Astrocyte (in vitro differentiated cells and primary cell): Measurements from ENCODE around the gene PIK3R6.

ENCODE experiments used
- EZH2 ChIP-seq: IDR thresholded peaks from 2 replicates; pipeline ENCODE4 v1.6.1; 2012; ENCODE audit warnings: mild to moderate bottlenecking, low read length, inconsistent platforms; ENCODE audit not compliant: insufficient read depth
- TF ChIP-seq, protein P1 (sequence below): IDR thresholded peaks from 2 replicates; pipeline ENCODE4 v1.5.1; 2011; ENCODE audit warnings: low read depth, mild to moderate bottlenecking, inconsistent platforms, low read length, moderate library complexity; ENCODE audit not compliant: insufficient read depth

DNA sequence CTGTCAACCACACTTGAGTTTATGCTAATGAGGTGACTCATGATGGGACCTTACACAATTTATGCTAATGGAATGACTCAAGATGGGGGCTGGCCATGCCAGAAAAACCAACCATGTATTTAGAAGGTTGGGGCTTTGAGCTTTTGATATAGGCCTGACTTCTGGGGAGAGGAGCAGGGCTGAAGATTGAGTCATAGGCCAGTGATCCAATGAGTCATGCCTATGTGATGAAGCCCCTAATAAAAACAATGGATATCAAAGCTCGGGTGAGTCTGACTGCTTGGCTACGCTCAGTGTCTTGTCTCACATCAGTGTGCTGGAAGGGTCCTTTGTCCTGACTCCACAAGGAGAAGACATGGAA is 75.6 kb downstream of the PIK3R6 start:
- TF ChIP-seq, protein P1, sequence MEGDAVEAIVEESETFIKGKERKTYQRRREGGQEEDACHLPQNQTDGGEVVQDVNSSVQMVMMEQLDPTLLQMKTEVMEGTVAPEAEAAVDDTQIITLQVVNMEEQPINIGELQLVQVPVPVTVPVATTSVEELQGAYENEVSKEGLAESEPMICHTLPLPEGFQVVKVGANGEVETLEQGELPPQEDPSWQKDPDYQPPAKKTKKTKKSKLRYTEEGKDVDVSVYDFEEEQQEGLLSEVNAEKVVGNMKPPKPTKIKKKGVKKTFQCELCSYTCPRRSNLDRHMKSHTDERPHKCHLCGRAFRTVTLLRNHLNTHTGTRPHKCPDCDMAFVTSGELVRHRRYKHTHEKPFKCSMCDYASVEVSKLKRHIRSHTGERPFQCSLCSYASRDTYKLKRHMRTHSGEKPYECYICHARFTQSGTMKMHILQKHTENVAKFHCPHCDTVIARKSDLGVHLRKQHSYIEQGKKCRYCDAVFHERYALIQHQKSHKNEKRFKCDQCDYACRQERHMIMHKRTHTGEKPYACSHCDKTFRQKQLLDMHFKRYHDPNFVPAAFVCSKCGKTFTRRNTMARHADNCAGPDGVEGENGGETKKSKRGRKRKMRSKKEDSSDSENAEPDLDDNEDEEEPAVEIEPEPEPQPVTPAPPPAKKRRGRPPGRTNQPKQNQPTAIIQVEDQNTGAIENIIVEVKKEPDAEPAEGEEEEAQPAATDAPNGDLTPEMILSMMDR = no peak
- no peak for TF ChIP-seq EZH2
